Hematopoietic multipotent progenitor cell treated with erythropoietin and hydrocortisone succinate and interleukin-3 and kit ligand, for 17 days (in vitro differentiated cells): ENCODE measurements around the gene CPED1.

Experiments used
- DNase-seq: peaks from one replicate; pipeline ENCODE4 v3.0.0-alpha.2; 2015; ENCODE audit warnings: low spot score

CPED1 gene

GRCh38 chr7:121323515-121324302 is 335.2 kb downstream of the CPED1 start:
- no peak for DNase-seq

DNA sequence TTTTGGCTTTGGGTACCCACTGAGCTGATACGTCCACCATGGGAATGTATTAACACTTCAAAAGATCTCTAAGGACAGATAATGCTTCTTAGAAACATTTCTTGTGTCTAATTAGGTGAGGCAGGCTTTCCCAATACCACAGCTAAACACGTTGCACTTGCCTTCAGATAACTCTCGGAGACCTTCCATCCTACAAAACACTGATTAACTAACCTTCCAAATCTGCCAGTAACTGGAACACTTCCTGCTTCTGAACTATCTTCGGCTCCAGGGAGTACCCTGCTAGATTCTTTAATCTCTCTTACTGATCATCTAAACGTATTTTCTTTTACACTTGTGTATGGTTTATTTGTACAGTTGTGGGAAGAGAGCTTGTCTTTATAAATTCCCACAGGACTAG is 339.2 kb downstream of the CPED1 start:
- no peak for DNase-seq

DNA sequence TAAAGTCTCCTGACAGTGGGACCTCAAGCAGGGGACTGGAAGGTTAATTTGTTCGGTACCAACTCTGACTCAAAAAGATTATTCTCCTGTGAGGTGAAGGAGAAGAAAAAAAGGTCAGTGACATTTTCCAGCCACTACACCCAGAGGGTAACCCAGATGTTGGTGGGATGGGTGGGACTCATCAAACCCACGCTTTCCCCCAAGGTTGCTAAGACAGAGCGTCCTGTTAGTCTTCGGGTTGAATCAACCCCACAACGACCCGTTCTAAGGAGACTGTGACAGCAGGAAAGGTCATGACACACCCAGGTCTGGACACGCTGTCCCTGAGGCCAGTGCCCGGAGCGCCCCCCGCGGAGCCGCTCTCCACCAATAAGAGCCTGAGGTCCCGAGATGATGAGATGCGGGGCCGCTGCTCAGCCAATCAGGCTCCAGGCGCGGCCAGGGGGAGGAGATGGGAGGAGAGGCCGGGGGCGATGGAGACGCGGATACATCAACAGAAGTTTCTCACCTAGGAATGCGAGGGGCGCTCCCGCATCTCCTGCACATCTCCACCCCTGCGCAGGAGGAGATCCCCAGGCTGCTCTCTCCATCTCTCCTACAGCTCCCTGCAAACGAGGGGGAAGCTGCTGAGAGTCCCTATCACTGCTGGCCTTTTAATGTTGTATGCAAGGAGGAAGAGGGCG is 340.1 kb downstream of the CPED1 start, which contains the start of gene WNT16:
TSS of gene WNT16 (plus strand) at position 493 of the 683 bp plus-strand sequence. CDS start 293 bp downstream, outside the sequence.
- DNase-seq: no peak

GRCh38 chr7:121329191-121330052 is 340.9 kb downstream of the CPED1 start:
- DNase-seq: no peak

DNA sequence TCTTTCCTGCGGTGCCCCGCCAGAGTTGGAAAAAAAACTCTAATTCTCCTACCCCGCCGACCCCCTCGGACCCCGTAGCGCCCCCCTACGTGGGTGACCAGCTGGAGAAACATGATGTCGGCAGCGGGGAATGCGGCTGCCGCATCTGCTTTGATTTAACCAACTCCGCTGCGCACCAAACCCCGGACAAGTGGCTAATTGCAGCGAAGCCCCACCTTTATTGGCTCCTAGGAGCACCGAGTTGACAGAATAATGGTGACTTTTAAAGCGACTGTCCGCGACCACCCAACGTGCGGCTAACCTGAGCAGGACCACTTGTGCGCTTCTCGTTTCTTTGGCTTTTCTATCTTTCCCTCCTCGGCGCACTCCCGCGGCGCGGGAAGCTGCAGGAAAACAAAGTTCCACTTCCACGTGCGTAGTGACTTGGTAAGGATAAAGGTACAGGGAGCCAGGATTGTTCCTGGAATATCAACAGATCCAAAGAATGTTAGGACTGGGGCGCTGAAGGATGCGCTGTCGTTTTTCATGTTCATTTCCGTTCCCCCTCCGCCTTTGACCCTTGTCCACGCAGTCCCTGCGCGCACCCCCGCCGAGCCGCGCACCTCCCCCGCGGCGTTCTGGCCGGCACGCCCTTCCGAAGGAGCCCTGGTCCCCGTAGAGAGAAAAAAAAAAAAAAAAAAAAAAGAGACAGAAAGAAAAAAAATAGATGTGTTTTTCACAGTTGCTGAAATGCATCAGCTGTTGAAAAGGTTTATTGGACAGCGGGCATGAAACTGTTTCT is 341.7 kb downstream of the CPED1 start:
- DNase-seq: no peak

DNA sequence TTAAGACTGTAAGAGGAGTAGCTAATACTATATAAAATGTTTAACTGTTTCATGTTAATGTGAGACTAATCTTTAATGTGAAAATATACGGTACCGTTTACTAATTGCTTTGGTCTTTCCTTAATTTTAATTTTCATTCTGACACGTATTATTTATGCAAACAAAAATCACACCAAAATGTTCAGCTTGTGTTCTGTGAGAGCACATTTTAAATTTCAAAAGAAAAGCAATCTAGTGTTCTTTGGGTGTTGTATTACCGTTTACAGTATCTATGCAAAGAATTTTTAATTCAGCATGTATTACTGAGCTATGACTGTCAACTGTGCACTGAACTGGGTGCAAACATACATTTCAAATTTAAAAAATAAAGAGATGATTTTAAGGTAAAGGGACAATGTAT is 342.5 kb downstream of the CPED1 start:
- no peak for DNase-seq

- DNase-seq: no peak
Observed at GRCh38 chr7:121331574-121331973, 343.1 kb downstream of the CPED1 start.

- DNase-seq: no peak
Observed at GRCh38 chr7:121334376-121334775, 345.9 kb downstream of the CPED1 start.

DNA sequence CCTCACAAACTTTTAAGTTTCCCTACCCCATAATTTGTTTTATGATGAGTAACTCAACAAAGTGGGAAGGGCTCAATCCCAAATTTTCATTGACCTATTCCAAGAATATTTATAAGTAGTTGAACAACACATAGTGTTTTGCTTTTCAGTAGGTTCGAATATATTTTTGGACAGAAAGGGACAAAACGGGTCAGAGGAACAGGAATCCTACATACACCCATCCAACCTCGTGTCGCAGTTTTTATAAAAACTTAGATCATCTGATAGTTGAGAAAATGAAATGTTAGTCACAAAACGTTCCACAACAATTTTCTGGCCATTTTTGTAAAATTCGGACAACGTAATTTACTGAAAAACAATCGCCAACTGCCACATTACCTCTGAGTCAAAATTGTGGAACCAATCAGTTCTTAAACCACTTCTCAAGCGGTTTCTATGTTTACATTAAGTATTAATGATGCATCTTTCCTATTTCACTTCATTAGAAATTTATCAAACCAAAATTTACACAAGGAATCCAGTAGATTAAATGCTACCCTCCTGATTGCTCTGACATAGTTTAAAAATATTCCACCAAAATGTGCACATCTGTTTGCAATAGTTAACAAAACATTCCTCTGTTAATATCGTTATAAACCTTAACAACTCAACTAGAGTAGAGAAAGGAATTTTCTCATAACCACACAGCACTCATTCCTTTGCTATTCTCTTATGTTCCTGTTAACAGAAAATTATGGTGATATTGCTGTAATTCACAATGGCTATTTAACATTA is 346.6 kb downstream of the CPED1 start:
- no peak for DNase-seq

- DNase-seq: no peak
Observed at GRCh38 chr7:121336579-121336978, 348.1 kb downstream of the CPED1 start.

DNA sequence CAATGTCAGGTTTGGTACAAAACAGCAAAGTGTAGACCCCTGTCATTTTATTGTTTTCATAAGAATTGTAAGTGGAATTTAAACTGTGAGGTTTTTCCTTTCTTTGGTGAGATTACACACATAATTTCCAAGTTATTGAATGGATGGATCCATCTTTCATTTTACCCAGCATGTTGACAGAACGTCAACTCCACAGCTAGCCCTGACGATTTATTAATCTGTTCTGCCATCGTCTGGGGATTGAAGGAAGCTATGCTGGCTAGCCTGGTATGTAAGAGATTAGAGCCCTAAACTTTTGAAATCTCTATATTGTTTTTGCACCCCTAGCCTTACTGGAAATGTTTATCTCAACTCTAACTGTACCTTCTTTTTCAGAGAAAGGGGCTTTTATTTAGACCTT is 348.9 kb downstream of the CPED1 start:
- DNase-seq: no peak

DNA sequence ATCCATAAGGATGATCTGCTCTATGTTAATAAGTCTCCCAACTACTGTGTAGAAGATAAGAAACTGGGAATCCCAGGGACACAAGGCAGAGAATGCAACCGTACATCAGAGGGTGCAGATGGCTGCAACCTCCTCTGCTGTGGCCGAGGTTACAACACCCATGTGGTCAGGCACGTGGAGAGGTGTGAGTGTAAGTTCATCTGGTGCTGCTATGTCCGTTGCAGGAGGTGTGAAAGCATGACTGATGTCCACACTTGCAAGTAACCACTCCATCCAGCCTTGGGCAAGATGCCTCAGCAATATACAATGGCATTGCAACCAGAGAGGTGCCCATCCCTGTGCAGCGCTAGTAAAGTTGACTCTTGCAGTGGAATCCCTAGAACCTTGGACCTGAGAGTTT is 350.6 kb downstream of the CPED1 start:
- no peak for DNase-seq

GRCh38 chr7:121341933-121342332 is 353.4 kb downstream of the CPED1 start:
- DNase-seq: no peak

- no peak for DNase-seq
Observed at GRCh38 chr7:121342631-121343030, 354.1 kb downstream of the CPED1 start.

- DNase-seq: no peak
Observed at GRCh38 chr7:121343302-121343701, 354.8 kb downstream of the CPED1 start.

- DNase-seq: no peak
Observed at GRCh38 chr7:121344093-121344492, 355.6 kb downstream of the CPED1 start.

DNA sequence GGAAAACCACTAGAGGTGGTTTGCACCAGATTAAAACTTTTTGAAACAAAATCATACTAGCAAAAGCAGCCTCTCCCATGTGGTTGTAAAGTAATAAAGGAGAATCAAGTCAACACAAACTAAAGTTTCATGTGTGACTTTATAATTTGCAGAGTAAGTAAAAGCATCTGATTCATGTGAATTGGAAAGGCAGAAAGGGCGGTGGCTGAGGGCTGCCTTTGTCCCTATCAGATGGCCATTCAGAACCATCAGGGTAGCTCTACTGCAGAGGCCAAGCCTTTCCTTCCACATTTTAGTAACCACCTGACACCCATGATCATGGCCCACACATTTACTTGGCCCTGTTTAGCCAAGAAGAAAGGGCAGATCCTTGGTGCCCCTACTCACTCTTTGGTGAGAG is 356.0 kb downstream of the CPED1 start:
- no peak for DNase-seq
